ENCODE measurements around the gene TLR5. TPM values are rescaled to one million over a fixed set of nuclear protein-coding genes. Genes with fewer than 3 reads are reported as not detected.

Gene TLR5
- total RNA-seq, 1 experiment from 2014 or later = 1.2 TPM

- in situ Hi-C loops (cut with HindIII; ENCODE audit: low sequenced_read_pairs) = no loop called here
- peak; percentile 80 for DNase-seq (ENCODE audit: low spot score)
Measured at GRCh38 chr1:223081181-223081994, 61.7 kb downstream of the TLR5 start.

GRCh38 chr1:223079498-223079897, 63.5 kb downstream of the TLR5 start:
- no peak for DNase-seq (ENCODE audit: low spot score)
- in situ Hi-C loops (cut with HindIII; ENCODE audit: low sequenced_read_pairs) = no loop called here

- in situ Hi-C loops (cut with HindIII; ENCODE audit: low sequenced_read_pairs) = no loop called here
- no peak for DNase-seq (ENCODE audit: low spot score)
Measured at GRCh38 chr1:223077247-223077833, 65.7 kb downstream of the TLR5 start.

DNA sequence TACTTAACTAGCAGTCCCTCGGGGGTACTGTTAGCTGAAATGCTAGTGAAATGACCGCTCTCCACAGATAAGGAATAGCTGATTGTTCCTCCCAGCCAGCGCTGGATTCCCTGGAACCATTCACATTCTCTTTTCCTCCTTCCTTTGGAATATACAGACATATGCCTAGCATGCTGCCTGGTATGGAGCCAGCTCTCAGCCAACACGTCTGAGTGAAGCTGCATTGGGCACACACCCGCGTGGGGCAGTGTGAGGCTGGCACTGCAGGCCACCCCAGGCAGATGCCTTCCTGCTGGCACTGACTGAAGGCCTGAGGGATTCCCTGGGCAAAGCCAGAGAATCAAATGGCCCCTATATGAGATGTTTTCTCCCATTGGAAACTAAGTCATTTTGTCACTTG, 66.7 kb downstream of the TLR5 start:
- in situ Hi-C loops (cut with HindIII; ENCODE audit: low sequenced_read_pairs) = no loop called here
- peak; percentile 69 for DNase-seq (ENCODE audit: low spot score)

DNA sequence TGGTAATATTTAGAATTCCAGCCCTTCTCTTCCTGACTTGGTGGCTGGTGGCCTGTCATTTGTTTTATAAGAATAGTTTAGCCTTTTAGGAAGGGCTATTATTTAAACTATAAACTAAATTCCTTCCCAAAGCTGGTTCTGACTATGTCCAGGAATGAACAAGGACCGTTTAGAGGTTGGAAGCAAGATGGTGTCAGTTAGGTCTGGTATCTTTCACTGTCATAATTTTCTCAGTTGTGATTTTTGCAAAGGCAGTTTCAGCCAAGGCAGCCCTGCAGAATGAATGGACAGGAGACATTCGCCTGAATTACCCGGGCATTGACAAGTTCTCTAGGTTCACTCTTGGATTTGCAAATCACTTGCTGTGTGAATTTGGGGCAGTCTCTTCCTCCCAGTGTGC, 67.2 kb downstream of the TLR5 start:
- in situ Hi-C loops (cut with HindIII; ENCODE audit: low sequenced_read_pairs) = no loop called here
- no peak for DNase-seq (ENCODE audit: low spot score)

DNA sequence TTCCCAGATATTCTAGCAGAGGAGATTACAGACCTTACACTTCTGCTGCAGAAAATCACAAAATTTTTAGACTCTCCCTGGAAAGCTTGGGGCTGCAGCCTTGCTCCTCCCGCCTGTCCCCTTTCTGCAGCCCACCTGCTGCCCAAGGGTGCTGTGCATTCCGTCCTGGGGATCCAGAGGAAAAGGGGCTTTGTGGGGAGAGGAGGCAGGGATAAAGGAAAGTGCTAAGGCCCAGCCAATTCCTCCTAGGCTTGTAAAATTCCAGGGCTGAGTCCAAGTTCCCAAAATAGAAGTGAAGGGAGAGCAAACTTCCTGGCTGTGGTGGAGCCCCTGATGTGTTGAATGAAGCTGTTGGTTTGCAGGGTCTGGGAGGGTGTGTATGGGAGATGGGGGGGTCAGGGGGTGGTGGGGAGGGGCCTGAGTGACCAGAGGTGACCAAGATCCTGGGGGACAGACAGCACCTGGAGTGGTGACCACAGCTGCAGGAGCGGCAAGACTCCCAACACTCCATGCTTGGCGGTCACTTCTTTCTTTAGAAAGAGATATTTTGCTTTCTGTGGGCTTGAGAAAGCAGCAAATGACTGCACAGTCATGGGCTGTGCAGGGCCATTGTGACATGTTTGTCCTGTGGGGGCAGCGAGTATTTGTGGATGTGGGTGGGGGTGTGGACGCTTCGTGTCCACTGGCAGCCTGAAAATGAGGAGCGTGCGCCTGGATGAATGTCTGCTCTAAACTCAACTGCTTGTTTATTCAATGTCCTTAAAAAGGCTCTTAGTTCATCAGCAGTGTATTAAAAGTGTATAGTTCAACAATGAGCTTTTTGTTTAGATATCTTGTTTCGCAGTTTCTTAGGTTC, 68.4 kb downstream of the TLR5 start:
- no peak for DNase-seq (ENCODE audit: low spot score)
- in situ Hi-C loops (cut with HindIII; ENCODE audit: low sequenced_read_pairs) = no loop called here

- in situ Hi-C loops (cut with HindIII; ENCODE audit: low sequenced_read_pairs) = no loop called here
- DNase-seq (ENCODE audit: low spot score) = no peak
Measured at GRCh38 chr1:223068900-223069665, 74.0 kb downstream of the TLR5 start.

DNA sequence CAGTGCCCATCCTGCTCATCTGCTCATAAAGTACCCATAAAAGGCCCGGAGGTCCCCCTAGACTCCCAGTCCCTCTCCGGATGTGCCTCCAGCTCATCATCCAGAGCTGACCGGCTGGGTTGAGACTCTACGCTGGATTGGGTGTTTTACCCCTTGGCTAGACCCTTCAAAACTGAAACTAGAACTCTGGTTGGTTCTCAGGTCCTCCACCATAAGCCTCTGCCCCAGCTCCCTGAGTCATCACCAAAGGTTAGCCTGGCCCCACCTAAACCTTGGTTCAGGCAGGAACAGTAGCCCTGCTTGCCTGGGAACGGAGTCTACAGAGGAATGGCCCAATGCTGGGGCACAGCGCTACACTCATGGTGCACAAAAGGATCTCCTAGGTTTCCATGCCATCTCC, 75.1 kb downstream of the TLR5 start:
- in situ Hi-C loops (cut with HindIII; ENCODE audit: low sequenced_read_pairs) = no loop called here
- DNase-seq (ENCODE audit: low spot score) = no peak

DNA sequence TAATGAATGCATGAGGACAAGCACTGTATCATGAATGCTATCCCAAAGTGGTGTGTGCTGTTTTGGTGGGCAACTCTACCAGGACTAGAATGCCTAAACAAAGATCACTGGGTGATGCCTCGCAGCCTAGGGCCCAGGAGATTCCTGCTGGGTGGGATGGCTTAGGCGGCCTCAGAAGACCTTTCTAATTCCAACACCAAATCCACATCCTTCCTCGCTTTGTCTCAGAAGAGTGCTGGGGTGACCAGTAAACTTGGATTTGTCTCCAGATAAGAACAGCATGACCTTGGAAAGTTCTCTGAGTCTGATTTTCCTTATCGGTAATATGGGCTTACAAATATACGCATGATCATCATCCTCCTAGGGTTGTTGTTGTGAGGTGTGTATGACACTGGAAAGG, 76.6 kb downstream of the TLR5 start:
- DNase-seq (ENCODE audit: low spot score) = no peak
- in situ Hi-C loops (cut with HindIII; ENCODE audit: low sequenced_read_pairs) = no loop called here

DNA sequence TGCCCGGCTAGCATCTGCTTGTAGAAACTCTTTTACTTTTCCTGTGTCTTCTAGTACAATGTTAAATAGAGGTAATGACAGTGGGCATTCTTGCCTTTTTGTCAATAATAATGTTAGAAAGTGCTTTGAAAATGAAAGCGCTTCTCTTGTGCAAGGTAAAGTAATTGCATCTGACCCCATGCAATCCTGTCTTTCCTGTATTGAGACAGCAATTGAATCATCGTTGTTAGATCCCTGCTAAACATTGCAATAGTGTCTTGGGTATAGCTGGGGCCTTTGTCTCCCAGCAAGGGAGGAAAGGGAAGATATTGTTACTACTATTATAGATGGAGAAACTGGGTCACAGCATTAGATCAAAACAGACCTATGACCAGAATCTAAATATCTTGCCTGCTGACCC, 80.9 kb downstream of the TLR5 start:
- in situ Hi-C loops (cut with HindIII; ENCODE audit: low sequenced_read_pairs) = no loop called here

DNA sequence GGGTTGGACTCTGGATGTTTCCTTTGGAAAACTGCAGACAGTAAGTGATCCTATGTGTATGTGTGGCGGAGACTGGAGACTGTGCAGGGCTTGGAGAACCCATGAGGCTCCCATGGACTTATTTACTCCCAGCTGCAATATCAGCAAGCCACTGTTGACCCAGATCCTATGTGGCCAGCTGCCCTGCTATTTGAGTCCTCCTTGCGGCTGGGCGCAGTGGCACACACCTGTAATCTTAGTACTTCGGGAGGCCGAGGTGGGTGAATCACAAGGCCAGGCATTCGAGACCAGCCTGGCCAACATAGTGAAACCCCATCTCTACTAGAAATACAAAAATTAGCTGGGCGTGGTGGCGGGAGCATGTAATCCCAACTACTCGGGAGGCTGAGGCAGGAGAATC, 83.5 kb downstream of the TLR5 start:
- in situ Hi-C loops (cut with HindIII; ENCODE audit: low sequenced_read_pairs) = no loop called here
- DNase-seq (ENCODE audit: low spot score) = no peak

More for the DNA sequence above, 80.9 kb downstream of the TLR5 start:
- no peak for DNase-seq (ENCODE audit: low spot score)

Other genes with a start within 250 kb of the TLR5 start
- not detected in 2 replicates for gene SUSD4, start 220.9 kb upstream of the TLR5 start, total RNA-seq (2014; rRNA removed; shearing (Covaris generic))

All from G401 (cell line).